CD14-positive monocyte (primary cell): ENCODE results near the gene THSD7A. TPM values are rescaled to one million over a fixed set of nuclear protein-coding genes. Genes with fewer than 3 reads are reported as not detected.

Experiments used
- DNase-seq, 3 donors: peaks; one replicate each; pipeline ENCODE4 v3.0.0-alpha.2; 2011 to 2022
- H2AFZ ChIP-seq: 2 replicates; pipeline ENCODE4 v1.6.0; 2012; ENCODE audit warnings: mild to moderate bottlenecking, low read depth, low read length, inconsistent platforms; ENCODE audit not compliant: insufficient read depth, poor library complexity, severe bottlenecking
- H3K27ac ChIP-seq, 2 donors: 1 replicate in 1 of 2; 2 replicates in 1 of 2; pipeline ENCODE4 v1.5.1; 2012 to 2013; ENCODE audit warnings: low read length in 2 of 2, control low read depth in 1 of 2, inconsistent platforms in 1 of 2, low read depth in 1 of 2, mild to moderate bottlenecking in 1 of 2
- H3K27me3 ChIP-seq, 2 donors: one replicate each; pipeline versions ENCODE4 v1.6.0 to v1.6.1; 2011 to 2013; ENCODE audit warnings: low read length in 2 of 2; ENCODE audit not compliant: control insufficient read depth in 2 of 2, insufficient read depth in 2 of 2
- H3K36me3 ChIP-seq, 2 donors: replicated peaks in 1 of 2; 1 replicate in 1 of 2; 2 replicates in 1 of 2; pipeline versions ENCODE4 v1.5.1 to v1.6.1; 2012 to 2013; ENCODE audit warnings: low read length in 2 of 2, control low read depth in 1 of 2, inconsistent platforms in 1 of 2, mild to moderate bottlenecking in 1 of 2; ENCODE audit not compliant: insufficient read depth in 2 of 2, control insufficient read depth in 1 of 2
- H3K4me1 ChIP-seq, 2 donors: 1 replicate in 1 of 2; 2 replicates in 1 of 2; pipeline versions ENCODE4 v1.5.1 to v1.6.1; 2012 to 2013; ENCODE audit warnings: low read length in 2 of 2, control low read depth in 1 of 2, inconsistent platforms in 1 of 2, mild to moderate bottlenecking in 1 of 2, moderate library complexity in 1 of 2; ENCODE audit not compliant: insufficient read depth in 2 of 2, control insufficient read depth in 1 of 2
- H3K4me2 ChIP-seq: replicated peaks from 2 replicates; pipeline ENCODE3; 2012; ENCODE audit warnings: low read length, moderate library complexity, mild to moderate bottlenecking; ENCODE audit not compliant: poor library complexity, severe bottlenecking; ENCODE audit errors: extremely low read depth
- H3K4me3 ChIP-seq, 3 experiments: fragments of 200-600 bp in 1 of 3; sonication (generic) in 1 of 3; replicated peaks in 1 of 3; 1 replicate in 2 of 3; 2 replicates in 1 of 3; pipeline ENCODE4 v1.5.1; 2011 to 2013; ENCODE audit warnings: low read length in 3 of 3, mild to moderate bottlenecking in 3 of 3, control low read depth in 2 of 3, low read depth in 2 of 3, inconsistent platforms in 1 of 3, moderate library complexity in 1 of 3
- H3K79me2 ChIP-seq: 2 replicates; pipeline ENCODE4 v1.6.0; 2012; ENCODE audit warnings: mild to moderate bottlenecking, control low read depth, inconsistent platforms, low read length, moderate library complexity; ENCODE audit not compliant: insufficient read depth
- H3K9ac ChIP-seq: 2 replicates; pipeline ENCODE4 v1.6.0; 2017; ENCODE audit warnings: low read length, mild to moderate bottlenecking; ENCODE audit not compliant: insufficient read depth, poor library complexity, severe bottlenecking
- H3K9me3 ChIP-seq, 2 donors: replicated peaks in 1 of 2; 1 replicate in 1 of 2; 2 replicates in 1 of 2; pipeline versions ENCODE4 v1.5.1 to v1.6.1; 2012 to 2013; ENCODE audit warnings: low read length in 2 of 2, control low read depth in 1 of 2; ENCODE audit not compliant: control insufficient read depth in 1 of 2, insufficient read depth in 1 of 2
- H4K20me1 ChIP-seq: 2 replicates; pipeline ENCODE4 v1.6.0; 2012; ENCODE audit warnings: mild to moderate bottlenecking, low read length, control low read depth, moderate library complexity; ENCODE audit not compliant: insufficient read depth
- H3K27ac Mint-ChIP-seq, 7 donors: one replicate each; pipeline ENCODE4 v1.8.0; 2020; ENCODE audit warnings: mild to moderate bottlenecking in 7 of 7, mixed read lengths in 7 of 7, moderate library complexity in 6 of 7, inconsistent platforms in 2 of 7
- H3K27me3 Mint-ChIP-seq, 3 donors: one replicate each; pipeline ENCODE4 v1.8.0; 2021 to 2022; ENCODE audit warnings: low read depth in 3 of 3, mild to moderate bottlenecking in 3 of 3, mixed read lengths in 3 of 3, moderate library complexity in 3 of 3, inconsistent platforms in 1 of 3
- H3K36me3 Mint-ChIP-seq, 2 donors: one replicate each; pipeline ENCODE4 v1.8.0; 2020; ENCODE audit warnings: mixed read lengths in 2 of 2, inconsistent platforms in 1 of 2, mild to moderate bottlenecking in 1 of 2
- H3K4me1 Mint-ChIP-seq: one replicate; pipeline ENCODE4 v1.8.0; 2020; ENCODE audit warnings: mild to moderate bottlenecking, mixed read lengths
- H3K4me3 Mint-ChIP-seq, 2 donors: one replicate each; pipeline ENCODE4 v1.8.0; 2020; ENCODE audit warnings: mild to moderate bottlenecking in 2 of 2, mixed read lengths in 2 of 2, moderate library complexity in 1 of 2
- H3K9me3 Mint-ChIP-seq, 7 donors: one replicate each; pipeline ENCODE4 v1.8.0; 2020 to 2022; ENCODE audit warnings: mixed read lengths in 7 of 7, mild to moderate bottlenecking in 6 of 7, moderate library complexity in 6 of 7, inconsistent platforms in 2 of 7
- CTCF ChIP-seq: fragments of 200-600 bp; IDR thresholded peaks from one replicate; pipeline ENCODE4 v1.8.0; 2022; ENCODE audit warnings: antibody characterized with exemption, mild to moderate bottlenecking
- WGBS: methylation state at CpG from one replicate; pipeline ENCODE4 v1.1.5; 2013; ENCODE audit warnings: missing lambda C conversion rate; ENCODE audit not compliant: insufficient coverage; 5-methylcytosine and 5-hydroxymethylcytosine counted together
- intact Hi-C, 2 donors: fragments of 100-400 bp; cut with micrococcal nuclease; formaldehyde crosslinking; loops; one replicate each; pipeline versions ENCODE4 v1.15.0 to v1.15.1; 2023
- polyA plus RNA-seq, 3 donors: library from polyadenylated mRNA; depleted of rRNA in 1 of 3; unstranded in 2 of 3; stranded (reverse) in 1 of 3; fragments of 300-500 nt in 2 of 3; fragments of >200 nt in 1 of 3; fragmentation: Illumina TruSeq in 2 of 3; gene quantifications; 1 replicate in 2 of 3; 2 replicates in 1 of 3; pipeline ENCODE4 v1.2.3, GENCODE V29; 2012 to 2021

The THSD7A gene
- polyA plus RNA-seq, 3 donors, result under 0.01 TPM; not detected in 2

GRCh38 chr7:11716185-11716584, 115.8 kb downstream of the THSD7A start:
- H2AFZ ChIP-seq, result no peak overlapping the region
- no peaks in the 10 kb centered on the region for H3K27me3 ChIP-seq
- H4K20me1 ChIP-seq, result no peaks in the 10 kb centered on the region
- intact Hi-C loops, result no loop called here
- Mint-ChIP-seq H3K27ac (no peak overlapping the region), H3K27me3 (no peaks in the 10 kb centered on the region), H3K9me3 (peaks cover 0 to 3% (median 0%) of the 10 kb centered on the region in 7 donors), H3K4me1 (no peaks in the 10 kb centered on the region), H3K4me3 (no peak overlapping the region), H3K36me3 (no peaks in the 10 kb centered on the region)
- H3K4me2 ChIP-seq, result no peak overlapping the region
- no peak overlapping the region for H3K9ac ChIP-seq
- TF ChIP-seq CTCF, result no peak
- no peaks in the 10 kb centered on the region for H3K36me3 ChIP-seq
- no peaks in the 10 kb centered on the region for H3K9me3 ChIP-seq
- H3K4me1 ChIP-seq, result no peaks in the 10 kb centered on the region
- H3K27ac ChIP-seq, result no peak overlapping the region
- no peak overlapping the region for H3K4me3 ChIP-seq
- no peak for DNase-seq
- no peaks in the 10 kb centered on the region for H3K79me2 ChIP-seq

- Histone ChIP-seq H4K20me1 (no peaks in the 10 kb centered on the region), H3K27ac (no peak overlapping the region), H3K36me3 (no peaks in the 10 kb centered on the region), H3K79me2 (no peaks in the 10 kb centered on the region), H3K4me2 (no peak overlapping the region), H3K4me3 (no peak overlapping the region), H3K9ac (no peak overlapping the region), H3K27me3 (no peaks in the 10 kb centered on the region), H3K4me1 (no peaks in the 10 kb centered on the region), H2AFZ (no peak overlapping the region), H3K9me3 (no peaks in the 10 kb centered on the region)
- Mint-ChIP-seq H3K9me3 (peaks cover 0 to 3% (median 0%) of the 10 kb centered on the region in 7 donors), H3K36me3 (no peaks in the 10 kb centered on the region), H3K27ac (no peak overlapping the region), H3K4me3 (no peak overlapping the region), H3K4me1 (no peaks in the 10 kb centered on the region), H3K27me3 (no peaks in the 10 kb centered on the region)
- no peak for DNase-seq
- WGBS, result no CpG with 5 or more reads among the region's 2 CpGs
- intact Hi-C loops, result no loop called here
- TF ChIP-seq CTCF, result no peak
Measured at GRCh38 chr7:11714676-11715075, 117.3 kb downstream of the THSD7A start.
